Hematopoietic multipotent progenitor cell treated with erythropoietin and hydrocortisone succinate and interleukin-3 and kit ligand, for 15 days (in vitro differentiated cells): ENCODE results near the gene MTMR12.
"Not testable (repeated sequence)": the region's sequence is repeated elsewhere in the genome, so short reads cannot be mapped to it uniquely, and the experiment has no call there.

Experiments
- DNase-seq: peaks from one replicate; pipeline ENCODE4 v3.0.0-alpha.2; 2015; ENCODE audit warnings: low spot score

The MTMR12 gene

GRCh38 chr5:32232441-32233219 lies 80.1 kb downstream of the MTMR12 start:
- peak; percentile 80 for DNase-seq

- no peak for DNase-seq
These were observed 80.8 kb downstream of the MTMR12 start for GRCh38 chr5:32231929-32232328.

GRCh38 chr5:32231241-32231640 lies 81.5 kb downstream of the MTMR12 start:
- DNase-seq, result no peak

- no peak for DNase-seq
These were observed 82.2 kb downstream of the MTMR12 start for GRCh38 chr5:32230356-32231099.

- no peak for DNase-seq
These were observed 83.2 kb downstream of the MTMR12 start for GRCh38 chr5:32229586-32229985.

- DNase-seq, result no peak
These were observed 83.9 kb downstream of the MTMR12 start for GRCh38 chr5:32228816-32229215.

GRCh38 chr5:32225445-32225844 lies 87.3 kb downstream of the MTMR12 start:
- DNase-seq, result no peak

- no peak for DNase-seq
These were observed 88.6 kb downstream of the MTMR12 start for GRCh38 chr5:32223972-32224609.

GRCh38 chr5:32222723-32223470 lies 89.8 kb downstream of the MTMR12 start:
- no peak for DNase-seq

GRCh38 chr5:32217886-32218396 lies 94.8 kb downstream of the MTMR12 start:
- DNase-seq, result peak; percentile 30

GRCh38 chr5:32214344-32214743 lies 98.4 kb downstream of the MTMR12 start:
- DNase-seq, result not testable (repeated sequence)

GRCh38 chr5:32210151-32210550 lies 102.6 kb downstream of the MTMR12 start:
- no peak for DNase-seq

GRCh38 chr5:32208837-32209236 lies 103.9 kb downstream of the MTMR12 start:
- DNase-seq, result not testable (repeated sequence)

GRCh38 chr5:32207355-32207634 lies 105.4 kb downstream of the MTMR12 start:
- DNase-seq, result no peak

GRCh38 chr5:32206509-32207354 lies 106.0 kb downstream of the MTMR12 start:
- no peak for DNase-seq

GRCh38 chr5:32206053-32206452 lies 106.7 kb downstream of the MTMR12 start:
- DNase-seq, result no peak

GRCh38 chr5:32202394-32202793 lies 110.3 kb downstream of the MTMR12 start:
- DNase-seq, result no peak

GRCh38 chr5:32201122-32201753 lies 111.5 kb downstream of the MTMR12 start:
- DNase-seq, result no peak

GRCh38 chr5:32197032-32197431 lies 115.7 kb downstream of the MTMR12 start:
- DNase-seq, result no peak

- DNase-seq, result no peak
These were observed 117.5 kb downstream of the MTMR12 start for GRCh38 chr5:32195265-32195664.

GRCh38 chr5:32193591-32193990 lies 119.1 kb downstream of the MTMR12 start:
- DNase-seq, result no peak
